SU-DHL-6 (cell line): ENCODE results near the gene ZFAND3.

Experiments
- H2AFZ ChIP-seq: fragments of 200-600 bp; sonication (generic); 2 replicates; pipeline ENCODE4 v1.6.1; 2014; ENCODE audit warnings: low read depth, mild to moderate bottlenecking, moderate library complexity, mixed read lengths, antibody characterized with exemption, low read length; ENCODE audit not compliant: severe bottlenecking
- H3F3A ChIP-seq: fragments of 200-600 bp; shearing (Covaris generic); 2 replicates; pipeline ENCODE4 v1.6.0; 2016; ENCODE audit warnings: antibody characterized with exemption, mild to moderate bottlenecking; ENCODE audit not compliant: insufficient read depth
- H3K27ac ChIP-seq: fragments of 200-600 bp; sonication (generic); 2 replicates; pipeline ENCODE4 v1.5.1; 2016; ENCODE audit warnings: low read depth, mild to moderate bottlenecking, low read length, moderate library complexity, mixed read lengths
- H3K27me3 ChIP-seq: fragments of 200-600 bp; sonication (generic), shearing (Covaris generic); 2 replicates; pipeline ENCODE4 v1.6.0; 2014; ENCODE audit warnings: mild to moderate bottlenecking, low read length
- H3K36me3 ChIP-seq: fragments of 200-600 bp; sonication (generic); 2 replicates; pipeline ENCODE4 v1.6.1; 2014; ENCODE audit warnings: mild to moderate bottlenecking, low read length, mixed read lengths
- H3K4me2 ChIP-seq: fragments of 300-600, 200-600 bp; shearing (Covaris generic), sonication (generic); 2 replicates; pipeline ENCODE4 v1.6.0; 2014; ENCODE audit warnings: low read length, low read depth, mild to moderate bottlenecking; ENCODE audit not compliant: poor library complexity, severe bottlenecking
- H3K4me3 ChIP-seq: fragments of 200-600 bp; sonication (generic); 2 replicates; pipeline ENCODE4 v1.5.1; 2014; ENCODE audit warnings: antibody characterized with exemption, low read length, mild to moderate bottlenecking, mixed read lengths; ENCODE audit not compliant: insufficient read depth, poor library complexity, severe bottlenecking
- H3K79me2 ChIP-seq: fragments of 200-600 bp; sonication (generic); 2 replicates; pipeline ENCODE4 v1.6.1; 2014; ENCODE audit warnings: mild to moderate bottlenecking, low read length, moderate library complexity; ENCODE audit not compliant: insufficient read depth
- H3K9ac ChIP-seq: fragments of 200-600 bp; sonication (generic); 2 replicates; pipeline ENCODE4 v1.7.0; 2014; ENCODE audit warnings: mild to moderate bottlenecking, low read length
- H3K9me2 ChIP-seq: fragments of 200-600 bp; sonication (generic); replicated peaks from 2 replicates; pipeline ENCODE4 v1.6.1; 2014; ENCODE audit warnings: low read length; ENCODE audit not compliant: insufficient read depth
- H3K9me3 ChIP-seq: fragments of 200-600 bp; sonication (generic); 2 replicates; pipeline ENCODE4 v1.6.1; 2014; ENCODE audit warnings: low read length, mixed read lengths; ENCODE audit not compliant: insufficient read depth
- H4K20me1 ChIP-seq: fragments of 200-600 bp; sonication (generic); 2 replicates; pipeline ENCODE4 v1.6.1; 2014; ENCODE audit warnings: low read depth, mild to moderate bottlenecking, antibody characterized with exemption, low read length, moderate library complexity, mixed read lengths
- CTCF ChIP-seq: fragments of 200-600 bp; sonication (generic); IDR thresholded peaks from one replicate; pipeline ENCODE4 v1.5.1; 2017; ENCODE audit warnings: antibody characterized with exemption, mild to moderate bottlenecking, low read length, moderate library complexity; ENCODE audit not compliant: insufficient read depth, poor library complexity, severe bottlenecking
- EZH2phosphoT487 ChIP-seq: fragments of 200-600 bp; sonication (generic), shearing (Covaris generic); conservative IDR thresholded peaks from 2 replicates; pipeline ENCODE4 v1.6.1; 2018; ENCODE audit warnings: mild to moderate bottlenecking, antibody characterized with exemption, low read length, moderate library complexity, mixed read lengths

Gene ZFAND3

DNA sequence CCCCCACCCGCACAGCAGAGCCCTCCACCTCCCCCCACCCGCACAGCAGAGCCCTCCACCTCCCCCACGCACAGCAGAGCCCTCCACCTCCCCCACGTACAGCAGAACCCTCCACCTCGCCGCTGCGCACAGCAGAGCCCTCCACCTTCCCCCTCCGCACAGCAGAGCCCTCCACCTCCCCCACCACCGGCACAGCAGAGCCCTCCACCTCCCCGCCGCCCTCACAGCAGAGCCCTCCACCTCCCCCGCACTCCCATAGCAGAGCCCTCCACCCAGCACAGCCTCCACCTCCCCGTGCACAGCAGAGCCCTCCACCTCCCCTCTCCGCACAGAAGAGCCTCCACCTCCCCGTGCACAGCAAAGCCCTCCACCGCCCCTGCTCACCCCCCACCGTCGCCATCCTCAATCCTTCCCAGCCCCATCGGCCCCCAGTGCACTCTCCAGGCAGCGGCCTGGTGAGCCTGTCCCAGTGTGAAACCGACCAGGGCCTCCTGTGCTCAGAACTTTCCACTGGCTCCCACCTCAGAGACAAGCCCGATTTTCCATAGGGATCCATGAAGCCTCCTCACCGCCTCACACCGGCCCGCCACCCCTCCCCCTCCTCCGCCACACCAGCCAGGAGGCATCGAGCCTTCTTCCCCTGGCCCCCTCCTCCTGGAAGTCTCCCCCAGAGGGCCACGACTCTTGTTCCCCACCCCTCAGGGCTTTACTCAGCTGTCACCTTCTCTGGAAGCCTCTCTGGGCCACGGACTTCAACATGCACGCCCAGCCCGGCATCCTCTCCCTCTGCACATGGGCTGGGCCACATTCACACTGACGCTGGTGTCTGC lies 347.1 kb downstream of the ZFAND3 start:
- no peaks in the 10 kb centered on the region for H3K36me3 ChIP-seq
- H3K9me2 ChIP-seq, result no peaks in the 10 kb centered on the region
- H3K9ac ChIP-seq, result no peak overlapping the region
- H3K79me2 ChIP-seq, result no peaks in the 10 kb centered on the region
- H3K27me3 ChIP-seq, result no peaks in the 10 kb centered on the region
- H2AFZ ChIP-seq, result no peak overlapping the region
- H4K20me1 ChIP-seq, result no peaks in the 10 kb centered on the region
- no peak for TF ChIP-seq EZH2phosphoT487
- no peak for TF ChIP-seq CTCF
- H3K4me2 ChIP-seq, result no peak overlapping the region
- H3K27ac ChIP-seq, result no peak overlapping the region
- H3K9me3 ChIP-seq, result no peaks in the 10 kb centered on the region
- no peak overlapping the region for H3K4me3 ChIP-seq
- no peaks in the 10 kb centered on the region for H3F3A ChIP-seq

GRCh38 chr6:38167598-38167997 lies 348.1 kb downstream of the ZFAND3 start:
- TF ChIP-seq EZH2phosphoT487, result no peak
- TF ChIP-seq CTCF, result no peak
- no peaks in the 10 kb centered on the region for H3K9me3 ChIP-seq
- no peaks in the 10 kb centered on the region for H3K36me3 ChIP-seq
- H3K79me2 ChIP-seq, result no peaks in the 10 kb centered on the region
- no peak overlapping the region for H2AFZ ChIP-seq
- no peak overlapping the region for H3K4me3 ChIP-seq
- H3K9me2 ChIP-seq, result no peaks in the 10 kb centered on the region
- no peaks in the 10 kb centered on the region for H3F3A ChIP-seq
- H3K27me3 ChIP-seq, result no peaks in the 10 kb centered on the region
- H3K9ac ChIP-seq, result no peak overlapping the region
- H3K4me2 ChIP-seq, result no peak overlapping the region
- no peak overlapping the region for H3K27ac ChIP-seq
- no peaks in the 10 kb centered on the region for H4K20me1 ChIP-seq

- Histone ChIP-seq H3K9ac (no peak overlapping the region), H2AFZ (no peak overlapping the region), H3K27me3 (no peaks in the 10 kb centered on the region), H3K9me2 (no peaks in the 10 kb centered on the region), H3K27ac (no peak overlapping the region), H3K4me3 (no peak overlapping the region), H3F3A (no peaks in the 10 kb centered on the region), H3K9me3 (no peaks in the 10 kb centered on the region), H3K36me3 (no peaks in the 10 kb centered on the region), H3K79me2 (no peaks in the 10 kb centered on the region), H3K4me2 (no peak overlapping the region), H4K20me1 (no peaks in the 10 kb centered on the region)
- no peak for TF ChIP-seq EZH2phosphoT487
- TF ChIP-seq CTCF, result no peak
Measured at GRCh38 chr6:38168126-38168525, 348.6 kb downstream of the ZFAND3 start.
